GM06990 (cell line): ENCODE data around the gene HNRNPK.

Experiments
- DNase-seq: peaks from one replicate; pipeline ENCODE4 v3.0.0-alpha.2; 2011; ENCODE audit not compliant: insufficient read length; ENCODE audit errors: extremely low read depth
- H3K27me3 ChIP-seq: replicated peaks from 2 replicates; pipeline ENCODE4 v1.6.0; 2011; ENCODE audit warnings: low read length; ENCODE audit not compliant: control insufficient read depth, insufficient read depth
- H3K36me3 ChIP-seq: 2 replicates; pipeline ENCODE4 v1.5.1; 2011; ENCODE audit warnings: low read length; ENCODE audit not compliant: control insufficient read depth, insufficient read depth
- H3K4me3 ChIP-seq: replicated peaks from 2 replicates; pipeline ENCODE4 v1.5.1; 2011; ENCODE audit warnings: low read depth, mild to moderate bottlenecking, control low read depth, low read length
- CTCF ChIP-seq: IDR thresholded peaks from 2 replicates; pipeline ENCODE4 v1.5.1; 2011; ENCODE audit warnings: low read length, control low read depth, mild to moderate bottlenecking, inconsistent platforms; ENCODE audit not compliant: insufficient read depth, poor library complexity, severe bottlenecking

HNRNPK gene

GRCh38 chr9:83975300-83975699 lies 4.7 kb downstream of the HNRNPK start:
- no peak overlapping the region for H3K4me3 ChIP-seq
- H3K36me3 ChIP-seq, result peaks cover 29% of the 10 kb centered on the region
- H3K27me3 ChIP-seq, result no peaks in the 10 kb centered on the region
- no peak for DNase-seq
- TF ChIP-seq CTCF, result no peak

GRCh38 chr9:83972286-83972685 lies 7.7 kb downstream of the HNRNPK start:
- DNase-seq, result no peak
- H3K27me3 ChIP-seq, result no peaks in the 10 kb centered on the region
- peaks cover 30% of the 10 kb centered on the region for H3K36me3 ChIP-seq
- no peak for TF ChIP-seq CTCF
- no peak overlapping the region for H3K4me3 ChIP-seq

GRCh38 chr9:83971485-83971884 lies 8.5 kb downstream of the HNRNPK start:
- Histone ChIP-seq H3K27me3 (no peaks in the 10 kb centered on the region), H3K4me3 (no peak overlapping the region), H3K36me3 (peaks cover 32% of the 10 kb centered on the region)
- no peak for TF ChIP-seq CTCF
- DNase-seq, result no peak

- no peak for TF ChIP-seq CTCF
- DNase-seq, result no peak
- H3K27me3 ChIP-seq, result no peaks in the 10 kb centered on the region
- no peak overlapping the region for H3K4me3 ChIP-seq
- H3K36me3 ChIP-seq, result peaks cover 25% of the 10 kb centered on the region
Observed at GRCh38 chr9:83969602-83970001, 10.4 kb downstream of the HNRNPK start.

GRCh38 chr9:83967073-83967472 lies 12.9 kb downstream of the HNRNPK start:
- H3K4me3 ChIP-seq, result no peak overlapping the region
- DNase-seq, result no peak
- no peak for TF ChIP-seq CTCF
- H3K36me3 ChIP-seq, result peaks cover 13% of the 10 kb centered on the region
- no peaks in the 10 kb centered on the region for H3K27me3 ChIP-seq

- no peak for DNase-seq
- peaks cover 9% of the 10 kb centered on the region for H3K36me3 ChIP-seq
- no peaks in the 10 kb centered on the region for H3K27me3 ChIP-seq
- TF ChIP-seq CTCF, result no peak
- H3K4me3 ChIP-seq, result no peak overlapping the region
Observed at GRCh38 chr9:83966209-83966582, 13.8 kb downstream of the HNRNPK start.
